GM18907 (cell line): ENCODE data around the gene FBF1.

Experiments used
- ATAC-seq: cut with Tn5 transposase; IDR thresholded peaks from one replicate; pipeline ENCODE4 v1.9.1; 2021; ENCODE audit warnings: mild to moderate bottlenecking, moderate library complexity; ENCODE audit not compliant: unreplicated experiment

FBF1 gene

GRCh38 chr17:75917141-75917916 is 23.5 kb downstream of the FBF1 start:
- ATAC-seq = no peak

GRCh38 chr17:75915268-75915667 is 25.6 kb downstream of the FBF1 start:
- ATAC-seq = no peak

- ATAC-seq = no peak
These were observed 26.1 kb downstream of the FBF1 start for GRCh38 chr17:75914643-75915267.

GRCh38 chr17:75913537-75914210 is 27.2 kb downstream of the FBF1 start:
- ATAC-seq = no peak

GRCh38 chr17:75910699-75911098 is 30.1 kb downstream of the FBF1 start:
- ATAC-seq = no peak

GRCh38 chr17:75909812-75910274 is 31.0 kb downstream of the FBF1 start:
- no peak for ATAC-seq

- ATAC-seq = no peak
These were observed 31.6 kb downstream of the FBF1 start for GRCh38 chr17:75909051-75909811.

GRCh38 chr17:75908201-75908600 is 32.6 kb downstream of the FBF1 start:
- ATAC-seq = no peak

- ATAC-seq = no peak
These were observed 34.5 kb downstream of the FBF1 start for GRCh38 chr17:75906143-75906884.

GRCh38 chr17:75904749-75905521 is 35.9 kb downstream of the FBF1 start, which contains the start of gene MRPL38:
MRPL38 (minus strand) TSS chr17:75904884; CDS start chr17:75904875, 9 bp downstream.
- peak; percentile 89 for ATAC-seq

GRCh38 chr17:75902406-75902805 is 38.4 kb downstream of the FBF1 start:
- ATAC-seq = no peak

GRCh38 chr17:75901727-75902126 is 39.1 kb downstream of the FBF1 start:
- ATAC-seq = no peak

GRCh38 chr17:75900691-75901533 is 39.9 kb downstream of the FBF1 start:
- ATAC-seq = no peak

- ATAC-seq = no peak
These were observed 40.9 kb downstream of the FBF1 start for GRCh38 chr17:75899767-75900468.

GRCh38 chr17:75899353-75899752 is 41.5 kb downstream of the FBF1 start:
- no peak for ATAC-seq

- ATAC-seq = no peak
These were observed 42.1 kb downstream of the FBF1 start for GRCh38 chr17:75898791-75899190.

- no peak for ATAC-seq
These were observed 42.8 kb downstream of the FBF1 start for GRCh38 chr17:75898065-75898464.
